CD4-positive, alpha-beta T cell treated with Interleukin-1 beta for 1 hour (primary cell): ENCODE results near the gene SLC35A4.
"Not testable (repeated sequence)": the region's sequence is repeated elsewhere in the genome, so short reads cannot be mapped to it uniquely, and the experiment has no call there.

Experiments used
- DNase-seq, 2 donors: peaks; one replicate each; pipeline ENCODE4 v3.0.0-alpha.2; 2020 to 2022

Gene SLC35A4

DNA sequence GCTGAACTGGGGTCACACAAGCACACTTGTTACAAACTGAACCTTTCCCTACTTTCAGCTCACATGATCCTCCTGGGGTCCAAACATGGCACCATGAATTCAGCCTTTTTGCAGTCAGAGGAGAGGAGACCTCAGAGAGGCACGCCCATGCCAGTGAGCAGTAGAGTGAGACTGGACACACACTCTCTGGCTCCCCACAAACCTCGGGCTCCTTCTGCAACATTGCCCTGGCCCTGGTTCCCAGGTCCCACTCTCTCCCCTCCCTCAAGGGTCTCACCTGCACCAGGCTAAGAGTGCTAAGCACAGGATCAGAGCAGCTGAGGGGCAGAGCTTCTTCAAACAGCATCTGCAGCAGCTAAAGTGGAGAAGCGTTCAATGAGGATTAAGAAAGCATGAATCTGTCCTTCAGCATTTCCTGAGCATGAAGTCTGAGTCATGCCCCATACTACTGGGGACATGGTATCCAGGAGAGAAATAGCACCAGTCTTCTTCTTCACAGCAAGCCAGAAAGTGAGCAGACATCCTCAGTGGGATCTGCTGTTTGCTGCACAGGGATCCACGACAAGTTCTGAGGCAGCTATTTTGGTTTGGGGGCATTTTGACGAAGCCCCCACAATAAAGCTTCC lies 27.2 kb downstream of the SLC35A4 start:
- no peak for DNase-seq

DNA sequence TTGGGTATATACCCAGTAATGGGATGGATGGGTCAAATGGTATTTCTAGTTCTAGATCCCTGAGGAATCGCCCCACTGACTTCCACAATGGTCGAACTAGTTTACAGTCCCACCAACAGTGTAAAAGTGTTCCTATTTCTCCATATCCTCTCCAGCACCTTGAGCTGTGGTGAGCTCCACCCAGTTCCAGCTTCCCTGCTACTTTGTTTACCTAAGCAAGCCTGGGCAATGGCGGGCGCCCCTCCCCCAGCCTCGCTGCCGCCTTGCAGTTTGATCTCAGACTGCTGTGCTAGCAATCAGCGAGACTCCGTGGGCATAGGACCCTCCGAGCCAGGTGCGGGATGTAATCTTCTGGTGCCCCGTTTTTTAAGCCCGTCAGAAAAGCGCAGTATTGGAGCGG lies 28.4 kb downstream of the SLC35A4 start:
- DNase-seq: not testable (repeated sequence)

DNA sequence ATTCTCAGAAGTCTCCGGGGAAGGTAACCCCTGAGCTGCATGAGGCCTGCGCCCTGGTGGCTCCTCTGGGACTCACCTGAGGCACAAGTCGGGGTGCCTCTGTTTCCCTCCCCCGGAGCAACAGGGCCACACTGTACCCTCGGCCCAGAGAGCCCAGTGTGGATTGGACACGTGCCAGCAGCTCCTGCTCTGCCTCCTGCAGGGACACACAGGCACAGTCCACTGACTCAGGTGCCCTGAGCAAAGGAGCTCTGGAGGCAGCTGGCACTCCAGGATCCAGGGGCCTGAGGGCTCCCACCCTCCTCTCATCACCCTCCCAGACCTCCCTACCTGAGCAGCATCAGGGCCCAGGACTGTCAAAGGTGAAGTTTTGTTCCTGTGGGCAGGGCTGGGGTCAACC lies 29.5 kb downstream of the SLC35A4 start:
- no peak for DNase-seq

DNA sequence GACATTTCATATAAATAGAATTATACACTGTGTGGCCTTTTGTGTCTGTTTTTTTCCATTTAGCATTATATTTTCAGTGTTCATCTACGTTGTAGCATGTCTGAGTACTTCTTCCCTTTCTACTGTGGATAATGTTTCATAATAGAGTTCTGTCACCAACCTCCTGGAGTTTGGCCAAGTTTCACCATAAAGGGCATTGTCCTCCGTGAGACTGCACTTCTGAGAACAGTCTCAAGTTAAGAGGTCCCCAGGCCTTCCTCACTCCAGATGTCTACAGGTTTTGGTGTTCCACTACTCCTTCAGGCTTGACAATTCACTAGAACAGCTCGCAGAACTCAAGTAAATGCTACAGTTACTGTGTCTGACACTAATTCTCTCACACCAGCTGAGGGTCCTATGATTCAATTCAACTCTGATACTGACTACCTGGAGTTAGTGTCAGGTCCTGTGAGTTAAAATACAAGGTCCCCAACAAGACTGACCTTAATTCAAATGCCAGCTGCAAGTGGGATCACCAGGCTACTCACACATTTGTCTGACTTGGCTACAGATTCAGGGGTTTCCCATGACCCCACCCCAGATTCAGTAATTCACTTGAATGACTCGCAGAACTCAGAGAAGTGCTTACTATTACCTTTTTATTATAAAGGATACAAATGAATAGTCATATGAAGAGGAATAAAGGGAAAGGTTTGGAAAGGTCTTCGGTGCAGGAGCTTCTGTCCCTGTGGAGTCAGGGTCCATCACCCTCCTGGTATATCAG lies 31.1 kb downstream of the SLC35A4 start:
- DNase-seq: peak; percentile 5 to 49

- DNase-seq: no peak
These were observed 31.7 kb downstream of the SLC35A4 start for GRCh38 chr5:140596321-140596741.

- no peak for DNase-seq
These were observed 34.2 kb downstream of the SLC35A4 start for GRCh38 chr5:140598836-140599235.

DNA sequence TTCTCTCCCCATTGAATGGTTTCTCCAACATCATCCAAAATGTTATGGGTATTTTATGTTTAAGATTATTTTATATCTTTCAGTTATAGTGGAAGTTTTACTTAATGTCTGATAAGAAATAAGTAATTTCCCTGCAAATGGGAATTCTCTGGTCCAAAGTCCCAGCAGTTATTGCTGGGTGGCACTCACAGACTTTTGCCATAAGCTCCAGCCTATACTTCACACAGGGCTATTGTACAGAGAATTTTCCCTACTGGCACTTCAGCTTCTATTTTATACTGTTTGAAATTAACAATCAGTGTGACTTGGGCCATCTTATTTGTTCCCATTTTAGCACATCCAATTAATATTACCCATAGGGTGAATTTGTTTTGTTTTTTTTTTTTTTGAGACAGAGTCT lies 35.5 kb downstream of the SLC35A4 start:
- DNase-seq: no peak

GRCh38 chr5:140602147-140602546 lies 37.5 kb downstream of the SLC35A4 start:
- DNase-seq: no peak

- not testable (repeated sequence) for DNase-seq
These were observed 38.7 kb downstream of the SLC35A4 start for GRCh38 chr5:140603446-140603698.

GRCh38 chr5:140603734-140604133 lies 39.1 kb downstream of the SLC35A4 start:
- DNase-seq: no peak

- DNase-seq: no peak
These were observed 41.3 kb downstream of the SLC35A4 start for GRCh38 chr5:140605879-140606278.

- DNase-seq: no peak
These were observed 42.4 kb downstream of the SLC35A4 start for GRCh38 chr5:140607031-140607430.

GRCh38 chr5:140608722-140609121 lies 44.1 kb downstream of the SLC35A4 start:
- DNase-seq: no peak

GRCh38 chr5:140609126-140609525 lies 44.5 kb downstream of the SLC35A4 start:
- peak in 1 of 2 donors; percentile 61 for DNase-seq

DNA sequence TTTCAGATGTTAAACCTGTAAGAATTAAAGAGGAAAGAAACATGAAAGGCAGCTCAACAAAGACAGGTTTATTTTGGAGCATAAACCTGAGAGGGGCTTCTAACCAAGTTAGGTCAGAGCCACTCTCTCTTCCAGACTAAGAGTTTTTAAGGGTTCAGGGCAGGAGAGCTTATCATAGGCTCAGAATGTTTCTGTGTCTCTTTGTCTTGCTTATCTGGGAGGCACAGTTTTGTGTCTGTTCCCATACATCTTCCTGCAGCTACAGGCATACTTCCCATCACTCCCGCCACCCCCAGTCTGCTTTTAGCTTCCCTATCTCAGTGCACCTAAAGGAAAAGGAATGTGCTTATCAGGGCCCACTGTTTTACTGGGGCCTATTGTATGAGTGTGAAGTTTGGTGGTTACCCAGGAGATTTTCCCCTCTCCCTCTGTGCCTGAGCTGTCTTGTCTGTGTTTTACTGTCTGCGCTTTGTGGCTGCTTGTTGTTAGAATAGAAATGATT lies 46.4 kb downstream of the SLC35A4 start:
- DNase-seq: no peak
